Measurements from ENCODE around the gene MED29.

MED29 gene

DNA sequence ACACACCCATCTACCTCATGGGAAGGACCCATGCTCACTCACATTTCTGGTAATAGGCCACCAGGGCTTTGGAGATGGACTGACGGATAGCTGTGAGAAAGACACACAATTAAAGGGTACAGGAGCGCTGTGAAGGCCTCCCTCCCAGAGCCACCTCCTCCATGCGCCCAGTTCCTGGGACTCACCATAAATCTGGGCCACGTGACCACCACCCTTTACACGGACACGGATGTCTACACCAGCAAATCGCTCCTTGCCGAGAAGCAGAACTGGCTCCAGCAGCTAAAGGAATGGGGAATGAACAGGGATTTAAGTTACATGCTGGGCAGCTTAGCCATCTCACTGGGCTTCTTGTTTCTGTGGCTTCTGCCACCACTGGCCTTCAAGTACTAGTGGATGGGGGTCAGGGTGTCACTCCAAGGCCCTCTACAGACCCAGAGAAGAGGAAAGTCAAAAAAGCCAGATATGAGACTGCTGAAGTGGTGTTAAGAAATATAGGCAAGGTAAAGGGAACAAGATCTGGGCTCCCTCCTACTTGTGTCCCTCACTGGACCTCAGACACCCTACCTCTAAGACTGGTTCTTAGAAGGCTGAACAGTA lies 42.4 kb downstream of the MED29 start:
- DNase-seq: no peak

DNA sequence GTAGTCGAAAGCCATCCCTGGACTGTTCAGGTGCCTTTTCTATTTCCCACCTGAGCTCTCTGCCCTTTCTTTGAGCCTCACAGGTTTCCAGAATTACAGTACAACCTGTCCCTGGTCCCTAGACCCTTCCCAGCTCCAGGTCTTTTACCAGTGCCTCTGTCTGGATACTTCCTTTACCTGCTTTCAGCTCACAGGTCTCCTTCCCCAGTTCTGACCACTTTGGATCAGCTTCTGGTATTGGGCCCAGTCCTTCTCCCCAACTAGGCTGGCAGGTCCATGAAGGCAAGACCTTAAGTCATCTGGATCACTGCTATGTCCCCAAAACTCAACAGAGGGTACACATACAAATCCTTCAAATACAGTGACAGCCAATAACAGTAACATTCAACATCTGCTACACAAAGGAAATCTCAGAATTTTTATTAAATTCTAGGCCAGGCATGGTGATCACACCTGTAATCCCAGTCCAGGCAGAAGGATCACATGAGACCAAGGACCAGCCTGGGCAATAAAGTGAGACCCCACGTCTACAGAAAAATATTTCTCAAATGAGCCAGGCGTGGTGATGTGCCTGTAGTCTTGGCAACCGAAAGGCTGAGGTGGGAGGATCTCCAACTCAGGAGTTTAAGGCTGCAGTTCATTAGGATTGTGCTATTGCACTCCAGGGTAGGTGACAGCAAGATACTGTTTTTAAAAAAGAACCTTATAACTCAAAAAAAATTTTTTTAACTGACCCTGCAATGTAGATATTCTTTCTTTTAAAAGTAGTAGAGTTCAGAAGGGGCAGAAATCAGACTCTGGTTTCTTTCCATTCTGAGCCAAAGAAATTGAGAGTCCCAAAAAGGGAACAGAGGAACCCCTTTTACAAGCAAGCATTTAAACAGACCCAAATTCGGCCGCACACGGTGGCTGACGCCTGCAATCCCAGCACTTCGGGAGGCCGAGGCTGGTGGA lies 43.2 kb downstream of the MED29 start:
- no peak for DNase-seq

DNA sequence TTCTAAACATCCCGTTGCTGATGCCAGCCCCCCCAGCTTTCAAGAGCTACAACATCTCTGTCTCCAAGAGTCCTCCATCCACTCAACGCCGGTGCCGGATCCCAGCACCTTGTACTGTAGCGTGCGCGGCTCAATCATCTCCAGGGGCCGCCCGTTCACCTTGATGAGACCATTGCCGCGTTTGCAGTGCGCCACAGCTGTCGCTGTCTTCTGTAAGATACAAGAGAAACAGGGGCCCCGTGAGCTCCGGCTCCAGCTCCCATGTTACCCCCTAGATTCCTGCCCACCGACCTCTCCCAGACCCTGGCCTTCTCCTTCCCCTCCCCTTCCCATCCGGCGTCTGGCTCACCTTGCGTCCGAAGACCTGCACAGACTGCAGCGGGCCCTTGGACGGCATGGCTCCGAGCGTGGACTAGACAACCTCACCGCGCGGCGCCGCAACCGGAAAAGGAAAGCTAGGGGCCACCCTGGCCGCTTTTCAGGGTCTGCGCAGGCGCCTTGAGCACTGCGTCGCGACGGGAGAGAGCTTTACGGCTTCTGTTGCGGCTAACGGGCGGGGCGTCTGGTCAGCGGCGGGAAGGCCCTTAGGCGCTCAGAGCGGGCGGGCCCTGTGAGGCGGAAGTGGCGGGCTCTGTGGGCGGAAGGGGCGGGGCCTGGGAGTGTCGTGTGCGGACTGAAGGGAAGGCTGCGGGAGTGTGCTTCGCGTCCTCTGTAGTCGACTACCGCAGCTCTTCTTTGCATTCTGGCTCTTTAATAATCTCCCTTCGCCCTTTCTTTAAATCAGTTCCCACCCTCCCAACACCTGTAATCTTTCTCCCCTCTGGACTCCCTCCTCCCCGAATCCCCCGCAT lies 44.5 kb downstream of the MED29 start, which contains the start of gene RPS16:
Gene RPS16 (minus strand): TSS at position 451 of the 851 bp plus-strand sequence. CDS start 54 bp downstream, at position 397.
- DNase-seq: peak; percentile 99

DNA sequence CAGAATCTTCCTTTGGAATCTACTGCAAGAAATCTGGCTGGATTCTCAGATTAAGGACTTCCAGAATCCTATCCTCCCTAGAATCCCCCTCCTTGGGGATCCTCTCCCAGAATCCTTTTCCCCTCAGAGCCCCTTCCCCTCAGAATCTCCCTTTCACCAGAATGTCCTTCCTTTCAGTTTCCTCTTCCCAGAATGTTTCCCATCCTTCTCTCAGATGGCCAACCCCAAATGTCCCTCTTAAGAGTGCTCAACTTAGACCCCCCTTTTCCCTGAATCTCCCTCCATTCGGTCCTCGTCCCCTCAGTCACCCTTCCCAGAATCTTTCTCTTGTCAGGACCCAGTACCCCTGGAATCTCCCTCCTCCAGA lies 45.2 kb downstream of the MED29 start:
- no peak for DNase-seq

DNA sequence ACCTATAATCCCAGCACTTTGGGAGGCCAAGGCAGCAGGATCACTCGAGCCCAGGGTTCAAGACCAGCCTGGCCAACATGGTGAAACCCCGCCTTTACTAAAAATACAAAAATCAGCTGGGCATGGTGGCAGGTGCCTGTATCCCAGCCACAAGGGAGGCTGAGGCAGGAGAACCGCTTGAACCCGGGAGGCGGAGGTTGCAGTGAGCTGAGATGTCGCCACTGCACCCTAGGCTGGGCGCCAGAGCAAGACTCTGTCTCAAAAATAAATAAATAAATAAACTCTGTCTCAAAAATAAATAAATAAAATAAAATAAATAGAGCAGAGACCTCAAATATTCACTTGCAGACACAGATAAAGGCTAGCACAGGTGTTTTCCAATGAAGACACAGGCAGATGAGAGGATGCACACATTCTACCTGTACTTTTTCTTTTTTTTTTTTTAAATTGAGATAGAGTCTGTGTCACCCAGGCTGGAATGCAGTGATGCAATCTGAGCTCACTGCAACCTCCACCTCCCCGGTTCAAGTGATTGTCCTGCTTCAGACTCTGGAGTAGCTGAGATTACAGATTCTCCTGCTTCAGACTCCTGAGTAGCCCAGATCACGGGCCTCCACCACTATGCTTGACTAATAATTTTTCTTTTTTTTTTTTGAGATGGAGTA lies 47.2 kb downstream of the MED29 start:
- peak; percentile 37 for DNase-seq

DNA sequence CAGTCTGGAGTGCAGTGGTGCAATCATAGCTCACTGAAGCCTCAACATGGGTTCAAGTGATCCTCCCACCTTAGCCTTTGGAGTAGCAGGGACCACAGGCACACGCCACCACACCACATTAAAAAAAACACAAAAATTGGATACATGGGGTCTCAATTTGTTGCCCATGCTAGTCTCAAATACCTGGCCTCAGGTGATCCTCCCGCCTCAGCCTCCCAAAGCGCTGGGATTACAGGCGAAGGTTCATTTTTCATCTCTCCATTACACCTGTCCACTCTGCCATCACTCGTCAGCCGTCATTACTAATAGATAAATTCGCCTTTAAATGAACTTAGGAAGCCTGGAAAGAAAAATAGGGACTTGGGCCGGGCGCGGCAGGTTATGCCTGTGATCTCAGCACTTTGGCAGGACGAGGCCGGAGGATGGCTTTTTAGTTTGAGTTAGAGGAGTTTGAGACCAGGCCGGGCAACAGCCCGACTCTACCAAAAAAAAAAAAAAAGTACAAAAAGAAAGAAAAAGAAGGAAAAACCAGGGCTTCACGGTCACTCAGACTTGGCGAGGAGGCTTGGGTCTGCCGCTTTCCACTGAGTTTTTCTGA lies 53.5 kb downstream of the MED29 start:
- DNase-seq: peak; percentile 19

DNA sequence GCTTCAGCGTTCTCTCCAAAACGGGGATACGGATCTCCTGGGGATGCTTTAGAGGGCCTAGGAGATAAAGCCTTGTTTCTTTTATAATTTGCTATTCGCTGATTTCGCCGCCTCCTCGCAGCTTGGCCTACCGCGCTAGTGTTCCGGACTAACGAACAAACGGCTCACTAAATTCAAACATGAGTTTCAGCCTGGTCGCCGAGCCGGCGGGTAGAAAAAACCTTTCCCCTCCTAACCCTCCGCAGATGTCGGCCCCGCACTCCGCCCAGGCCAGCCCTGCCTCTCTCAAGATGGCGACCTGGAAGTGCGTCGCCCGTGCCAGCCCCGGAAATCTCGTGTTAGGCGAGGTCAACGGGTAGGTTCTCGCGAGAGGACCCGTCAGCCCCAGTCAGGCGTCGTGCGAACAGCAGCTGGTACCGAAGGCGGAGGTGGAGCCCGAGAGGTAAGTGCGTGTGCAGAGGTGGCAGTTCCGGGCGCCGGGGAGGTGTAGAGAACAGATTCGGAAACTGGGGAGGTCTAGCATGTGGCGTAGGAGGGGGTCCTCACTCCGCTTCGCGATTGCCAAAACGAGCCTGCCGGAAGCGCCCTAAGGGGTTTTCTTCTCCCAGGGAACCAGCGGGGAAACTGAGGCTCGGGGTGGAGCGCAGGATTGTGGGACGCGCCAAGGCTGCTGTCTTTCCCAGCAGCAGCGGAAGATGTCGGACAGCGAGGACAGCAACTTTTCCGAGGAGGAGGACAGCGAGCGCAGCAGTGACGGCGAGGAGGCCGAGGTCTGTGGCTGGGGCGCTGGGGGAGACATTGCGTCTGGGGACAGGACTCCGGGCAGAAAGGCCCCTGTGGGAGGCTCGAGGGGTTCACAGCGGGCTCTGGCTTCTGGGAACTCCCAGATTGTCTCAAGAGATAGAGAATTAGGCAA lies 54.3 kb downstream of the MED29 start, which contains the start of gene SUPT5H:
Gene SUPT5H (plus strand): TSS at position 387 of the 916 bp plus-strand sequence. CDS start 309 bp downstream, at position 696.
- DNase-seq: peak; percentile 95

DNA sequence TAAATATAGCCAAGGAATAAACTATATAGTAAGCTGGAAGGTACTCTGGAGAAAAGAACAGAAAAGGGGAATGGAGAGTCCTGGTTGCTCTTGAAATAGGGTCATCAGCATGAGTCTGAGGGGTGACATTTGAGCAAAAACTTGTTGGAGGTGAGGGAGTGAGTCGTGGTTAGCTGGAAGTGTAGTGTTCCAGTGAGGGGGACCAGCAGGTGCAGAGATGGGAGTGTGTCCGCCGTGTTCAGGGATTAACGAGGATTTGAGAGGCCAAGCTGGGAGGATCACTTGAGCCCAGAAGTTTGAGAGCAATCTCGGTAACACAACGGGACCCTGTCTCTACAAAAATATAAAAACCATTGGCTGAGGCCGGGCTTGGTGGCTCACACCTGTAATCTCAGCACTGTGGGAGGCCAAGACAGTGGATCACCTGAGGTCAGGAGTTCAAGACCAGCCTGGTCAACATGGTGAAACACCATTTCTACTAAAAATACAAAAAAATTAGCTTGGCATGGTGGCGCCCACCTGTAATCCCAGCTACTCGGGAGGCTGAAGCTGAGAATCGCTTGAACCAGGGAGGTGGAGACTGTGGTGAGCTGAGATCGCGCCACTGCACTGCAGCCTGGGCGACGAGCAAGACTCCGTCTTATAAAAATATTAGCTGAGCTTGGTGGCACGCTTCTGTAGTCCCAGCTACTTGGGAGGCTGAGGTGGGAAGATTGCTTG lies 55.3 kb downstream of the MED29 start:
- DNase-seq: no peak

DNA sequence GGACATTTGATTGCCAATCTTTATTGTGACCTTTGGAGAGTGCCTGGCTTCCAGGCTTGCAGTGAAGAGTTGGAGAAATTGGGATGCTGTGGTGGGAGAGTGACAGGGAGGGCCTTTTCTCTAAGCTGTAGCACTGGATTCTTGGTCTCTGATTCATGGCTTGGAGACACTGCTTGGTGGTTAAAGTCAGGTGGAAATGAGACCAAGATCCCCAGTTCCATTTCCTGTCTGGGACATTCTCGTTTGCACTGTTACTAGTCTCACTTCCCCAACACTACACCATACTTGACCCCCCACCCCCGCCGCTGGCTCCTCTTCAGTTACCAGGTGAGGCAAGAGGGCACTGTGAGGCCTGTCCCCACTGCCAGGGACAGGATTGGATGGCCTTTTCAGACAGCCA lies 57.1 kb downstream of the MED29 start:
- DNase-seq: peak; percentile 35

DNA sequence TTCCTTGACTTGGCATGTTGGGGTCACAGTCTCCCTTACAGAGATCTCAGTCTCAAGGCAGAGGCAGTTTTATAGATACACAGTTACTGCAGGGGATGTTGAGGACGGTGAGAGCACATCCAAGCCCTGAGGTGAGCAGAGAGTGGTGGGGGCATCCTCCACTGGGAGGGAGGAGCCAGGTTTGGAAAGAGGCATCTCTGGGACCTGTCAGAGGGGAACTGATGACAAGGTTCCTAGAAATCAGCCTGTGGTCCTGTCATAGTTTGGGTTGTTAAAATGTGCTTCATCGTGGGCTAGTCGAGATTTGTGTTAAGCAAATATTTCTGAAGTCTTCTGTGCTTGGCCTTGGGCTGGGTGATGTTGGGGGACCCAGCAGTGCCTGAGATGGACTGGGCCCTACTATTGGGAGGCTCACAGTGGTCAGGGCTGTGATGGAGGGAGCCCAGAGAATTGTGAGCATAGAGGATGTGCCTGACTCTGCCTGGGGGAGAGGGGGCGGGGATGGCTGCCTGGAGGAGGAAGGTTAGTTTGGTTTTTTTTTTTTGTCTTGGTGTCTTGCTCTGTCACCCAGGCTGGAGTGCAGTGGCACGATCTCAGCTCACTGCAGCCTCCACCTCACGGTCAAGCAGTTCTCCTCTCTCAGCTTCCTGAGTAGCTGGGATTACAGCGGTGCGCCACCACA lies 58.1 kb downstream of the MED29 start:
- no peak for DNase-seq

All from HCEC 1CT (cell line).